H1 (cell line): ENCODE data around the gene KBTBD13. TPM values are rescaled to one million over a fixed set of nuclear protein-coding genes. Genes with fewer than 3 reads are reported as not detected.

Source experiments
- CTCF ChIA-PET: fragments of 300-600 bp; sonication (Branson Sonifier 250); formaldehyde crosslinking; loops from one replicate; lab custom pipeline; 2021; ENCODE audit not compliant: partially characterized antibody; lab: Charles Lee
- POLR2A ChIA-PET: fragments of 300-600 bp; sonication (Branson Sonifier 250); formaldehyde crosslinking; loops from one replicate; lab custom pipeline; 2021; ENCODE audit warnings: inconsistent platforms; ENCODE audit not compliant: partially characterized antibody; lab: Charles Lee
- DNase-seq, 2 experiments: peaks; one replicate each; pipeline versions ENCODE4 v3.0.0 to v3.0.0-alpha.2; 2010 to 2022; ENCODE audit warnings: low spot score in 2 of 2, low read depth in 1 of 2, mixed read lengths in 1 of 2
- FAIRE-seq: peaks from 2 replicates; lab custom pipeline; 2011; peaks lifted over from hg19 to GRCh38; lab: Jason Lieb, UNC
- H2AFZ ChIP-seq: 2 replicates; pipeline ENCODE4 v1.8.1; 2012; ENCODE audit warnings: low read length, inconsistent platforms
- H2AK5ac ChIP-seq: 2 replicates; pipeline ENCODE4 v1.6.1; 2013; ENCODE audit warnings: low read depth, low read length
- H2BK120ac ChIP-seq: replicated peaks from 2 replicates; pipeline ENCODE3; 2013; ENCODE audit warnings: low read depth, low read length, inconsistent platforms
- H2BK12ac ChIP-seq: 2 replicates; pipeline ENCODE4 v1.6.1; 2013; ENCODE audit warnings: low read depth, low read length
- H2BK15ac ChIP-seq: 2 replicates; pipeline ENCODE4 v1.6.1; 2013; ENCODE audit warnings: low read length
- H2BK20ac ChIP-seq: 2 replicates; pipeline ENCODE4 v1.6.1; 2013; ENCODE audit warnings: low read length
- H2BK5ac ChIP-seq: 2 replicates; pipeline ENCODE4 v1.6.1; 2013; ENCODE audit warnings: low read depth, low read length
- H3K14ac ChIP-seq: 2 replicates; pipeline ENCODE4 v1.6.1; 2013; ENCODE audit warnings: inconsistent platforms; ENCODE audit not compliant: insufficient read length
- H3K18ac ChIP-seq: 2 replicates; pipeline ENCODE4 v1.6.1; 2013; ENCODE audit warnings: low read length; ENCODE audit errors: extremely low read depth
- H3K23ac ChIP-seq: 2 replicates; pipeline ENCODE4 v1.6.1; 2013; ENCODE audit warnings: inconsistent platforms; ENCODE audit not compliant: insufficient read length
- H3K23me2 ChIP-seq: 2 replicates; pipeline ENCODE4 v1.6.1; 2013; ENCODE audit warnings: low read depth, low read length
- H3K27ac ChIP-seq: 2 replicates; pipeline ENCODE4 v1.6.1; 2011; ENCODE audit warnings: low read depth, low read length, inconsistent platforms
- H3K27me3 ChIP-seq, 4 experiments: replicated peaks in 1 of 4; 1 replicate in 1 of 4; 2 replicates in 3 of 4; pipeline versions ENCODE4 v1.6.1 to v1.8.1; 2011 to 2013; ENCODE audit warnings: low read length in 3 of 4, mild to moderate bottlenecking in 3 of 4, inconsistent platforms in 2 of 4, mixed read lengths in 2 of 4, moderate library complexity in 1 of 4; ENCODE audit not compliant: control insufficient read depth in 3 of 4, insufficient read depth in 3 of 4; ENCODE audit errors: extremely low read depth in 1 of 4
- H3K36me3 ChIP-seq, 4 experiments: 2 replicates each; pipeline versions ENCODE4 v1.6.1 to v1.8.1; 2011 to 2013; ENCODE audit warnings: mild to moderate bottlenecking in 4 of 4, low read length in 3 of 4, moderate library complexity in 2 of 4, control low read depth in 1 of 4, inconsistent platforms in 1 of 4; ENCODE audit not compliant: insufficient read depth in 4 of 4, control insufficient read depth in 2 of 4
- H3K4ac ChIP-seq: replicated peaks from 2 replicates; pipeline ENCODE3; 2013; ENCODE audit warnings: low read length, low read depth, mixed read lengths, inconsistent platforms; ENCODE audit not compliant: insufficient read length
- H3K4me1 ChIP-seq, 4 experiments: replicated peaks in 1 of 4; 1 replicate in 1 of 4; 2 replicates in 3 of 4; pipeline versions ENCODE4 v1.6.1 to v1.8.1; 2011 to 2013; ENCODE audit warnings: low read length in 3 of 4, inconsistent platforms in 2 of 4, mixed read lengths in 1 of 4; ENCODE audit not compliant: insufficient read depth in 4 of 4, control insufficient read depth in 3 of 4
- H3K4me2 ChIP-seq, 2 experiments: 2 replicates each; pipeline versions ENCODE4 v1.6.1 to v1.8.1; 2011 to 2013; ENCODE audit warnings: low read depth in 2 of 2, low read length in 2 of 2, control low read depth in 1 of 2, inconsistent platforms in 1 of 2, mild to moderate bottlenecking in 1 of 2; ENCODE audit not compliant: insufficient read depth in 1 of 2
- H3K4me3 ChIP-seq, 4 experiments: fragments of 200-600, 300-600 bp in 1 of 4; sonication (generic), shearing (Covaris generic), sonication (Bioruptor Twin) in 1 of 4; 2 replicates each; pipeline versions ENCODE4 v1.5.1 to v1.8.1; 2011 to 2016; ENCODE audit warnings: low read length in 4 of 4, low read depth in 3 of 4, control low read depth in 2 of 4, inconsistent platforms in 2 of 4, mild to moderate bottlenecking in 2 of 4, mixed read lengths in 1 of 4, moderate library complexity in 1 of 4; ENCODE audit not compliant: insufficient read depth in 2 of 4; ENCODE audit errors: extremely low read depth in 1 of 4
- H3K56ac ChIP-seq: replicated peaks from 2 replicates; pipeline ENCODE3; 2013; ENCODE audit warnings: low read depth, mild to moderate bottlenecking, mixed read lengths, low read length, inconsistent platforms; ENCODE audit not compliant: insufficient read length
- H3K79me1 ChIP-seq: 2 replicates; pipeline ENCODE4 v1.6.1; 2013; ENCODE audit warnings: low read depth, low read length, control low read depth
- H3K79me2 ChIP-seq, 2 experiments: 2 replicates each; pipeline versions ENCODE4 v1.6.1 to v1.8.1; 2012 to 2013; ENCODE audit warnings: low read length in 2 of 2, mild to moderate bottlenecking in 2 of 2, inconsistent platforms in 1 of 2; ENCODE audit not compliant: insufficient read depth in 2 of 2, control insufficient read depth in 1 of 2
- H3K9ac ChIP-seq, 4 experiments: replicated peaks in 1 of 4; 1 replicate in 1 of 4; 2 replicates in 3 of 4; pipeline versions ENCODE4 v1.6.1 to v1.8.1; 2011 to 2013; ENCODE audit warnings: low read depth in 3 of 4, low read length in 3 of 4, control low read depth in 2 of 4, mild to moderate bottlenecking in 2 of 4, moderate library complexity in 2 of 4, inconsistent platforms in 1 of 4; ENCODE audit errors: extremely low read depth in 1 of 4
- H3K9me3 ChIP-seq, 2 experiments: 2 replicates each; pipeline versions ENCODE4 v1.6.1 to v1.8.1; 2012 to 2013; ENCODE audit warnings: mild to moderate bottlenecking in 2 of 2, moderate library complexity in 2 of 2, control low read depth in 1 of 2, inconsistent platforms in 1 of 2, low read depth in 1 of 2, low read length in 1 of 2, mixed read lengths in 1 of 2; ENCODE audit not compliant: insufficient read depth in 2 of 2
- H4K20me1 ChIP-seq, 2 experiments: replicated peaks in 1 of 2; 2 replicates each; pipeline versions ENCODE3 to v1.8.1; 2011 to 2013; ENCODE audit warnings: inconsistent platforms in 2 of 2, low read length in 2 of 2, mild to moderate bottlenecking in 1 of 2; ENCODE audit not compliant: insufficient read depth in 2 of 2, control insufficient read depth in 1 of 2
- H4K5ac ChIP-seq: 2 replicates; pipeline ENCODE4 v1.6.1; 2013; ENCODE audit warnings: low read length, low read depth, mixed read lengths, inconsistent platforms; ENCODE audit not compliant: insufficient read length
- H4K8ac ChIP-seq: 2 replicates; pipeline ENCODE4 v1.8.0; 2013; ENCODE audit warnings: mild to moderate bottlenecking, moderate library complexity, low read length, inconsistent platforms; ENCODE audit not compliant: insufficient read depth; ENCODE audit errors: extremely low read depth
- H4K91ac ChIP-seq: replicated peaks from 2 replicates; pipeline ENCODE3; 2013; ENCODE audit warnings: low read length, mixed read lengths, inconsistent platforms; ENCODE audit not compliant: insufficient read length
- KDM4A ChIP-seq: IDR thresholded peaks from one replicate; pipeline ENCODE4 v1.7.1; 2012; ENCODE audit warnings: low read depth, mild to moderate bottlenecking, moderate library complexity, low read length, inconsistent platforms; ENCODE audit not compliant: severe bottlenecking
- MAFK ChIP-seq: IDR thresholded peaks from 2 replicates; pipeline ENCODE4 v1.6.1; 2012; ENCODE audit warnings: low read depth, mild to moderate bottlenecking, improper control_type of control experiment, low read length
- RXRA ChIP-seq: IDR thresholded peaks from 2 replicates; pipeline ENCODE4 v1.6.1; 2011; ENCODE audit warnings: low read depth, mild to moderate bottlenecking, low read length, moderate library complexity; ENCODE audit not compliant: insufficient read depth
- WGBS, 2 experiments: shearing (Covaris generic) in 1 of 2; methylation state at CpG; one replicate each; pipeline versions ENCODE4 v1.1.6 to v1.1.7; 2013 to 2015; ENCODE audit warnings: low lambda C conversion rate in 2 of 2, mixed read lengths in 2 of 2, inconsistent platforms in 1 of 2, low coverage in 1 of 2, missing lambda C conversion rate in 1 of 2; ENCODE audit not compliant: insufficient replicate concordance in 2 of 2, insufficient coverage in 1 of 2, insufficient read length in 1 of 2; ENCODE audit errors: extremely low coverage in 1 of 2, missing lambda C conversion rate in 1 of 2; 5-methylcytosine and 5-hydroxymethylcytosine counted together
- polyA plus RNA-seq, 7 experiments: library from polyadenylated mRNA; depleted of rRNA in 3 of 7; stranded (reverse) in 5 of 7; unstranded in 2 of 7; fragments of >200 nt in 5 of 7; fragments of 200-250 nt in 2 of 7; gene quantifications; 1 replicate in 5 of 7; 2 replicates in 1 of 7; 4 replicates in 1 of 7; pipeline versions ENCODE4 v1.2.1 to v1.2.3, GENCODE V29; 2011 to 2013; ENCODE audit warnings: missing spikeins in 2 of 7, mixed read lengths in 2 of 7
- total RNA-seq: library from RNA; stranded (reverse); fragmentation: NEBNext Ultra II Directional; extraction: Animal tissue kit (Norgen Biotek cat#: 25700); gene quantifications from 2 replicates; pipeline ENCODE4 v1.2.1, GENCODE V29; 2021

KBTBD13 gene
- total and polyA plus RNA-seq, 2 of the 8 experiments (the other 6 are each of a cell fraction or from before 2014, with no cell fraction given), result not detected

DNA sequence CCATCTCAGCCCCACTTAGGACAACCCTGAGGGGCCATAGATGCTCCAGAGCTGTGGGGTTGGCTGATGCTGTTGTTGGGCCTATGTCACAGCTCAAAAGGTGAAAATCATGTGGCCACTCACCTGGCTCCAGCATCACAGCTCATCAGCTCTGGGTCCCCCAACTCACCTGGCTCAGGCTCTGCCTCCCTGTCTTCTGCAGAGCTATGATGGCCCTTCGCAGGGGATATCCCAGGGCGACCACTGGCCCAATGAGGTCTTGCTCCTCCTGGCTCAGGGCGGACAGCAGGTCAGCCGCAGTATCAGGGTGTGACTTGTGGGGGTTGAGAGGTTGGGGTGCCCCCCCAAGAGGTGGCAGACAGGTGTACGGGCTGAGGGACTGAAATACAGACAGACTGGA, 22.8 kb downstream of the KBTBD13 start:
- Histone ChIP-seq H3K9ac (no peak overlapping the region), H3K23me2 (peaks cover 5% of the 10 kb centered on the region; the same call in 1 of the 2 replicates), H3K27ac (no peak overlapping the region), H4K91ac (no peak overlapping the region), H4K8ac (no peak overlapping the region; the same call in 1 of the 2 replicates), H3K4ac (no peak overlapping the region), H3K4me1 (peaks cover 0 to 3% (median under 1%) of the 10 kb centered on the region in 4 experiments; a peak in 3 of 7 replicates), H2AFZ (no peak overlapping the region), H3K14ac (no peak overlapping the region), H3K79me2 (no peaks in the 10 kb centered on the region), H3K23ac (no peak overlapping the region), H2BK5ac (no peak overlapping the region), H4K5ac (no peak overlapping the region), H2BK120ac (no peak overlapping the region), H3K79me1 (no peaks in the 10 kb centered on the region), H3K9me3 (no peaks in the 10 kb centered on the region), H2BK20ac (no peak overlapping the region), H2BK12ac (no peak overlapping the region), H3K4me2 (no peak overlapping the region), H4K20me1 (no peaks in the 10 kb centered on the region), H3K56ac (no peak overlapping the region), H3K27me3 (peaks cover 0 to 11% (median 5%) of the 10 kb centered on the region in 4 experiments; a peak in 3 of 7 replicates), H2BK15ac (no peak overlapping the region), H2AK5ac (no peak overlapping the region), H3K36me3 (no peaks in the 10 kb centered on the region), H3K18ac (no peak overlapping the region), H3K4me3 (no peak overlapping the region)
- 83% methylated on average over 5 of the region's 5 CpGs; no CpG with 5 or more reads in 1 of the 2 experiments for WGBS, 2 experiments
- no peak for DNase-seq
- no peak for FAIRE-seq
- TF ChIP-seq KDM4A (no peak), MAFK (no peak), RXRA (no peak)
- POLR2A ChIA-PET, result no interaction called here
- CTCF ChIA-PET, result interaction anchor here (0.8 to 9.6 kb wide), 7 partner anchors 12 to 166 kb away, joined by 4 to 259 read pairs (median 10); partner anchors contain the start of gene KBTBD13
